ENCODE measurements around the gene MACROD2.

- TF ChIP-seq, protein P1, sequence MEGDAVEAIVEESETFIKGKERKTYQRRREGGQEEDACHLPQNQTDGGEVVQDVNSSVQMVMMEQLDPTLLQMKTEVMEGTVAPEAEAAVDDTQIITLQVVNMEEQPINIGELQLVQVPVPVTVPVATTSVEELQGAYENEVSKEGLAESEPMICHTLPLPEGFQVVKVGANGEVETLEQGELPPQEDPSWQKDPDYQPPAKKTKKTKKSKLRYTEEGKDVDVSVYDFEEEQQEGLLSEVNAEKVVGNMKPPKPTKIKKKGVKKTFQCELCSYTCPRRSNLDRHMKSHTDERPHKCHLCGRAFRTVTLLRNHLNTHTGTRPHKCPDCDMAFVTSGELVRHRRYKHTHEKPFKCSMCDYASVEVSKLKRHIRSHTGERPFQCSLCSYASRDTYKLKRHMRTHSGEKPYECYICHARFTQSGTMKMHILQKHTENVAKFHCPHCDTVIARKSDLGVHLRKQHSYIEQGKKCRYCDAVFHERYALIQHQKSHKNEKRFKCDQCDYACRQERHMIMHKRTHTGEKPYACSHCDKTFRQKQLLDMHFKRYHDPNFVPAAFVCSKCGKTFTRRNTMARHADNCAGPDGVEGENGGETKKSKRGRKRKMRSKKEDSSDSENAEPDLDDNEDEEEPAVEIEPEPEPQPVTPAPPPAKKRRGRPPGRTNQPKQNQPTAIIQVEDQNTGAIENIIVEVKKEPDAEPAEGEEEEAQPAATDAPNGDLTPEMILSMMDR (IDR thresholded peaks at IDR 0.05; ENCODE audit: low read depth, low read length, missing input control) = no peak
- TF ChIP-seq EGR1 (IDR thresholded peaks at IDR 0.05; ENCODE audit: low read depth in 2 of 2) (no peak), HNF4A (conservative IDR thresholded peaks at IDR 0.05) (no peak), MAX (IDR thresholded peaks at IDR 0.05) (no peak), FOXA2 (IDR thresholded peaks at IDR 0.05) (no peak), FOXA1 (IDR thresholded peaks at IDR 0.05) (no peak), SP1 (IDR thresholded peaks at IDR 0.05) (no peak), JUND (IDR thresholded peaks at IDR 0.05) (no peak), RAD21 (IDR thresholded peaks at IDR 0.05) (no peak)
- TF ChIP-seq, protein P2, sequence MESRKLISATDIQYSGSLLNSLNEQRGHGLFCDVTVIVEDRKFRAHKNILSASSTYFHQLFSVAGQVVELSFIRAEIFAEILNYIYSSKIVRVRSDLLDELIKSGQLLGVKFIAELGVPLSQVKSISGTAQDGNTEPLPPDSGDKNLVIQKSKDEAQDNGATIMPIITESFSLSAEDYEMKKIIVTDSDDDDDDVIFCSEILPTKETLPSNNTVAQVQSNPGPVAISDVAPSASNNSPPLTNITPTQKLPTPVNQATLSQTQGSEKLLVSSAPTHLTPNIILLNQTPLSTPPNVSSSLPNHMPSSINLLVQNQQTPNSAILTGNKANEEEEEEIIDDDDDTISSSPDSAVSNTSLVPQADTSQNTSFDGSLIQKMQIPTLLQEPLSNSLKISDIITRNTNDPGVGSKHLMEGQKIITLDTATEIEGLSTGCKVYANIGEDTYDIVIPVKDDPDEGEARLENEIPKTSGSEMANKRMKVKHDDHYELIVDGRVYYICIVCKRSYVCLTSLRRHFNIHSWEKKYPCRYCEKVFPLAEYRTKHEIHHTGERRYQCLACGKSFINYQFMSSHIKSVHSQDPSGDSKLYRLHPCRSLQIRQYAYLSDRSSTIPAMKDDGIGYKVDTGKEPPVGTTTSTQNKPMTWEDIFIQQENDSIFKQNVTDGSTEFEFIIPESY (IDR thresholded peaks at IDR 0.05) = no peak
- TF ChIP-seq, protein P3, sequence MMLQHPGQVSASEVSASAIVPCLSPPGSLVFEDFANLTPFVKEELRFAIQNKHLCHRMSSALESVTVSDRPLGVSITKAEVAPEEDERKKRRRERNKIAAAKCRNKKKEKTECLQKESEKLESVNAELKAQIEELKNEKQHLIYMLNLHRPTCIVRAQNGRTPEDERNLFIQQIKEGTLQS (IDR thresholded peaks at IDR 0.05) = no peak
- TF ChIP-seq, protein P4, sequence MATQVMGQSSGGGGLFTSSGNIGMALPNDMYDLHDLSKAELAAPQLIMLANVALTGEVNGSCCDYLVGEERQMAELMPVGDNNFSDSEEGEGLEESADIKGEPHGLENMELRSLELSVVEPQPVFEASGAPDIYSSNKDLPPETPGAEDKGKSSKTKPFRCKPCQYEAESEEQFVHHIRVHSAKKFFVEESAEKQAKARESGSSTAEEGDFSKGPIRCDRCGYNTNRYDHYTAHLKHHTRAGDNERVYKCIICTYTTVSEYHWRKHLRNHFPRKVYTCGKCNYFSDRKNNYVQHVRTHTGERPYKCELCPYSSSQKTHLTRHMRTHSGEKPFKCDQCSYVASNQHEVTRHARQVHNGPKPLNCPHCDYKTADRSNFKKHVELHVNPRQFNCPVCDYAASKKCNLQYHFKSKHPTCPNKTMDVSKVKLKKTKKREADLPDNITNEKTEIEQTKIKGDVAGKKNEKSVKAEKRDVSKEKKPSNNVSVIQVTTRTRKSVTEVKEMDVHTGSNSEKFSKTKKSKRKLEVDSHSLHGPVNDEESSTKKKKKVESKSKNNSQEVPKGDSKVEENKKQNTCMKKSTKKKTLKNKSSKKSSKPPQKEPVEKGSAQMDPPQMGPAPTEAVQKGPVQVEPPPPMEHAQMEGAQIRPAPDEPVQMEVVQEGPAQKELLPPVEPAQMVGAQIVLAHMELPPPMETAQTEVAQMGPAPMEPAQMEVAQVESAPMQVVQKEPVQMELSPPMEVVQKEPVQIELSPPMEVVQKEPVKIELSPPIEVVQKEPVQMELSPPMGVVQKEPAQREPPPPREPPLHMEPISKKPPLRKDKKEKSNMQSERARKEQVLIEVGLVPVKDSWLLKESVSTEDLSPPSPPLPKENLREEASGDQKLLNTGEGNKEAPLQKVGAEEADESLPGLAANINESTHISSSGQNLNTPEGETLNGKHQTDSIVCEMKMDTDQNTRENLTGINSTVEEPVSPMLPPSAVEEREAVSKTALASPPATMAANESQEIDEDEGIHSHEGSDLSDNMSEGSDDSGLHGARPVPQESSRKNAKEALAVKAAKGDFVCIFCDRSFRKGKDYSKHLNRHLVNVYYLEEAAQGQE (IDR thresholded peaks at IDR 0.05) = no peak
Measured at GRCh38 chr20:16061351-16061750, 2066.0 kb downstream of the MACROD2 start.

Data from liver (tissue), 3 donors.